ENCODE measurements around the gene EEFSEC.

- TF ChIP-seq CTCF (IDR thresholded peaks at IDR 0.05 in 8 of 11, conservative IDR thresholded peaks at IDR 0.05 in 3 of 11) (peak in 1 of 11 experiments; percentile 16), POLR2A (IDR thresholded peaks at IDR 0.05) (peak in 1 of 3 donors; percentile 22), POLR2AphosphoS5 (IDR thresholded peaks at IDR 0.05) (peak; percentile 84 to 91 (median 86))
Measured at GRCh38 chr3:128153156-128154041, at the start of gene EEFSEC.
